Left ventricle myocardium superior (tissue), 1 donor: ENCODE measurements around the gene MYCBP. TPM values are rescaled to one million over a fixed set of nuclear protein-coding genes. Genes with fewer than 3 reads are reported as not detected.
A peak's percentile ranks its signal among the peaks of the same experiment; 100 is the strongest.

Experiments used
- ATAC-seq: fragments of 200-7000 bp; cut with Tn5 transposase; one replicate; pipeline ENCODE4 v1.9.1; 2020; ENCODE audit warnings: mild to moderate bottlenecking, moderate library complexity
- DNase-seq: peaks from one replicate; pipeline ENCODE4 v3.0.0-alpha.2; 2020
- intact Hi-C: fragments of 100-400 bp; cut with micrococcal nuclease; formaldehyde crosslinking; loops from one replicate; pipeline ENCODE4 v1.11.0; 2022
- total RNA-seq: library from RNA; stranded (reverse); fragmentation: NEBNext Ultra II Directional; extraction: Animal tissue kit (Norgen Biotek cat#: 25700); gene quantifications from one replicate; pipeline ENCODE4 v1.2.1, GENCODE V29; 2021
- donor health status: DM: no; HTN: yes; CAD: no; lungs with severe emphysema.

MYCBP gene
- total RNA-seq, 1 donor from 2014 or later, result 16.7 TPM

- ATAC-seq (no peak), DNase-seq (no peak)
- intact Hi-C loops, result loop anchor here (10.0 kb wide), 1 partner anchor 797 kb away; no protein-coding TSS in a partner anchor
These were observed 41.3 kb downstream of the MYCBP start for GRCh38 chr1:38831731-38832369.

- intact Hi-C loops, result no loop called here
- no peak for ATAC-seq
- no peak for DNase-seq
These were observed 43.8 kb downstream of the MYCBP start for GRCh38 chr1:38829368-38829767.

- no peak for ATAC-seq
- intact Hi-C loops, result no loop called here
- DNase-seq, result no peak
These were observed 45.8 kb downstream of the MYCBP start for GRCh38 chr1:38827318-38827717.

- intact Hi-C loops, result no loop called here
- ATAC-seq (no peak), DNase-seq (no peak)
These were observed 46.3 kb downstream of the MYCBP start for GRCh38 chr1:38826886-38827285.

- no peak for DNase-seq
These were observed 46.9 kb downstream of the MYCBP start for GRCh38 chr1:38826262-38826661.

GRCh38 chr1:38820860-38821259 lies 52.3 kb downstream of the MYCBP start:
- intact Hi-C loops, result no loop called here
- no peak for ATAC-seq
- no peak for DNase-seq

More at GRCh38 chr1:38826262-38826661, 46.9 kb downstream of the MYCBP start:
- intact Hi-C loops, result no loop called here
- no peak for ATAC-seq

GRCh38 chr1:38819516-38819915 lies 53.6 kb downstream of the MYCBP start:
- DNase-seq (no peak), ATAC-seq (no peak)
- intact Hi-C loops, result no loop called here

- no peak for DNase-seq
- intact Hi-C loops, result no loop called here
- ATAC-seq, result no peak
These were observed 54.1 kb downstream of the MYCBP start for GRCh38 chr1:38819040-38819439.

GRCh38 chr1:38818175-38818976 lies 54.8 kb downstream of the MYCBP start:
- intact Hi-C loops, result no loop called here
- DNase-seq (peak; percentile 62), ATAC-seq (peak; percentile 69)

GRCh38 chr1:38817267-38818174 lies 55.6 kb downstream of the MYCBP start:
- DNase-seq (no peak), ATAC-seq (peak; percentile 14)
- intact Hi-C loops, result no loop called here

- DNase-seq, result no peak
- intact Hi-C loops, result no loop called here
- ATAC-seq, result no peak
These were observed 57.1 kb downstream of the MYCBP start for GRCh38 chr1:38815903-38816627.

GRCh38 chr1:38814984-38815464 lies 58.1 kb downstream of the MYCBP start:
- ATAC-seq, result no peak
- intact Hi-C loops, result no loop called here
- no peak for DNase-seq

- ATAC-seq (no peak), DNase-seq (no peak)
- intact Hi-C loops, result no loop called here
These were observed 58.6 kb downstream of the MYCBP start for GRCh38 chr1:38814444-38814983.

GRCh38 chr1:38812981-38813380 lies 60.2 kb downstream of the MYCBP start:
- no peak for ATAC-seq
- DNase-seq, result no peak
- intact Hi-C loops, result no loop called here

Other genes with a start within 250 kb of the MYCBP start
- gene RRAGC, start 13.6 kb downstream of the MYCBP start, total RNA-seq, result 23.2 TPM
- gene GJA9, start 8.2 kb upstream of the MYCBP start, total RNA-seq, result not detected
- not detected for gene RHBDL2, start 68.5 kb upstream of the MYCBP start, total RNA-seq
- 66.4 TPM for gene AKIRIN1, start 117.9 kb upstream of the MYCBP start, total RNA-seq
- gene NDUFS5, start 153.0 kb upstream of the MYCBP start, total RNA-seq, result 782 TPM